Left renal pelvis (tissue), 4 donors: ENCODE measurements around the gene KCNB1. TPM values are rescaled to one million over a fixed set of nuclear protein-coding genes. Genes with fewer than 3 reads are reported as not detected.

Experiments used
- DNase-seq, 4 donors: peaks; one replicate each; pipeline ENCODE4 v3.0.0-alpha.2; 2013; ENCODE audit warnings: low read depth in 4 of 4, low spot score in 3 of 4
- polyA plus RNA-seq, 4 donors: library from polyadenylated mRNA; unstranded; fragments of 120-200 nt; gene quantifications; one replicate each; pipeline ENCODE4 v1.2.1, GENCODE V29; 2013; ENCODE audit not compliant: insufficient read length in 4 of 4

The KCNB1 gene
- polyA plus RNA-seq, 4 donors = 0.63 to 1.9 (median 0.74) TPM

DNA sequence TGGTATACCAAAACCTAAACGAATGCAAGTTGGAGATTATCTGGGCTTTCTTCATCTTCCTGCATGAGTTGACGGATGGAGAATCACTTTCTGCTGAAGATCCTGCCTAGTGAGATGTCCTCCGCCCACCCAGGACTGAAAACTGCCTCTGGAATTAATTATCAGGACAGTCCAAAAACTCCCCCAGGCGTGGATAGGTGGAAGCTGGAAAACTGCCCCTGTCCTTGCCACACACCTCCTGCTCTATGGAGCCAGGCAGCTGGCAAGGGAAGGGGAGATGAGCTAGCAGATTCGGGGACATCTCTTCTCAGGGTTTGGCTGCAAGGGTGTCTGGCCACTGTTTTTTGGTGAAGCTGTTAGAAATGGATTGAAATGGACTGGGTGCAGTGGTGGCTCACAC, 115.4 kb downstream of the KCNB1 start:
- DNase-seq = no peak

GRCh38 chr20:49366687-49367086, 115.8 kb downstream of the KCNB1 start:
- no peak for DNase-seq

DNA sequence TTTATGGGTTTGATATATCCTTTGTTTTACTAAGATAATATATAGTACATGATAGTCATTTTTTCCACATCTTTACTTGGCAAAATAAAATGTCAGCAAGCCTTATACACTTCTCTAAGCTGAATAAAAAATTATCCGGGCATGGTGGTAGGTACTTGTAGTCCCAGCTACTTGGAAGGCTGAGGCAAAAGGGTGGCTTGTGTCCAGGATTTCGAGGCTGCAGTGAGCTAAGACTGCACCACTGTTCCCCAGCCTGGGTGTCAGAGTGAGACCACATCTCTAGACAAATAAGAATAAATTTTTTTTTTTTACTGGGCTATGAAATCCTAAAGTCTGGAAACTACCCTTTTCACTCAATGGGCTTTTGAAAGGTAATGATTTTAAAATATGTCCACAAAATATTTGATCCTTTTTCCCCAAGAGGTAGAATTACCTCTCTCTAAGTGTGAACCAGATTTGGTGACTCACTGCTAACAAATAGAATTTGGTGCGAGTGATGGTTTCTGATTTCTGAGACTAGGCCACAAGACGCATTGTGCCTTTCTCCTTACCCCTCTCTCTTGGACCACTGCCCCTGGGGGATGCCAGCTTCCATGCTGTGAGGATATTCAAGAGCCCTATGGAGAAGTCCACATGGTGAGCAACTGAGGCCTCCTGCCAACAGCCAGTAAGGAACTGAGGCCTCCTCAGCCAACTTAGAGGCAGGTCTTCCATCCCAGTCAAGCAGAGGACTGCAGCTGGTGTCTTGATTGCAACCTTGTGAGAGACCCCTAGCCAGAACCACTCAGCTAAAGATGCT, 120.4 kb downstream of the KCNB1 start:
- no peak for DNase-seq

GRCh38 chr20:49360242-49360968, 122.1 kb downstream of the KCNB1 start:
- no peak for DNase-seq

DNA sequence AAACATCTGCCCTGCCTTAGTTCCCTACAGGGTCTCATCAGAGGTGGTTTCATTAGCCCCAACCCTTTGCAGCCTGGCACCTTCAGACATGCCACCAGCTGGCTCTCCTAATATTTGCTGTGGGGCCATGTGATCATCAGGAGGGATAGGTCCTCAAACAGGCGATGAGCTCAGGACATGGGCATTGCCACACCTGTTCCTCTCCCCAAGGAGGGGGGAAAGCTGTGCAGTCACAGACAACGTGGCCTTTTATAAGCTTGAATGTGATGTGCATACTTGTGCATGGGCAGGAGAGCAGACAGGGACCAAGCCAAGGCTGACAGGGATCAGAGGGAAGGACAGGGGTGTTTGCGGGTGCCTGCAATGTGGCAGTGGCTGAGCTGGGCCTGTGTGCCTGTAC, 125.8 kb downstream of the KCNB1 start:
- no peak for DNase-seq

- DNase-seq = no peak
Observed at GRCh38 chr20:49354673-49355072, 127.8 kb downstream of the KCNB1 start.

- no peak for DNase-seq
Observed at GRCh38 chr20:49353348-49353747, 129.1 kb downstream of the KCNB1 start.

GRCh38 chr20:49352751-49353150, 129.7 kb downstream of the KCNB1 start:
- no peak for DNase-seq

DNA sequence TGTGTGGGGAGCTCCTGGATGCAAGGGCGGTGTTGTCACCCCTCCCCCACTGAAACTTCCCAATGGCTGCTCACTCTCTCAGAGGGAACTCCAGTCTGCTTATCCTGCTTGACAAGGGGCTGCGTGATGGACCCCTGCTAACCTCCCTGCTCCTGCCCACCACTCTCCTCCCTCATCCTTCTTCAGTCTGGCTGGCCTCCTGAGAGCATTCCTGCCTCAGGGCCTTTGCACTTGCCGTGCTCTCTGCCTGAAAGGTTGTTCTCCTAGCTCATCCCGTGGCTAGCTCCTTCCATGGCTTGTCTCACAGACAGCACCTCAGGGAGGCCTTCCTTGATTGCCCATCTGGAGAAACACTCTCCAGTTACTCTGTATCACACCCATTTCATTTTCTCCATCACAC, 130.7 kb downstream of the KCNB1 start:
- no peak for DNase-seq

DNA sequence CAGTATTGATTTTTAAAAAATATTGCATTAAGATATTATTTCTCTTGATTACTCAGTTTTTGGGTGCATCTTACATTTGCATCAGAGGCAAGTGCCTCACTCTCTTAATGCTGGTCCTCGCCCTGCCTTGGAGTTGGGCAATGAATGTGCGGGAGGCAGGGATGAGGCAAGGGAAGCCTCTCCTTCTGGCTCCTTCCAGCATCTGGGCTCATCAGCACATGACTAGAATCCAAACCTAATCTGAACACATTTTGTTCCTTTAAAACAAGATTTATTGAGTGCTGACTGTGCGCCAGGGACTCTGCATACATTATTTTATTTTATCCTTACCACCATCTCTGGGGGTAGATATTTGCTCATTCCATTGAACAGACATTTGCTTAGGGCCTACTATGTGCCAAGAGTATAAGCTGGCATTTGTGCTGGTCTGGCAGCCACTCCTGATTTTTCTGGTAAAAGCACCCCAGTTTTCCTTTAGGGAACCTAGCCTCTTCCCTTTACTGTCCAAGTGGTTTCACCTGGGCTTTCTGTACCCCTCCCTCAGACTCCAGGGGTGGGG, 132.7 kb downstream of the KCNB1 start:
- no peak for DNase-seq

GRCh38 chr20:49349078-49349477, 133.4 kb downstream of the KCNB1 start:
- DNase-seq = no peak

DNA sequence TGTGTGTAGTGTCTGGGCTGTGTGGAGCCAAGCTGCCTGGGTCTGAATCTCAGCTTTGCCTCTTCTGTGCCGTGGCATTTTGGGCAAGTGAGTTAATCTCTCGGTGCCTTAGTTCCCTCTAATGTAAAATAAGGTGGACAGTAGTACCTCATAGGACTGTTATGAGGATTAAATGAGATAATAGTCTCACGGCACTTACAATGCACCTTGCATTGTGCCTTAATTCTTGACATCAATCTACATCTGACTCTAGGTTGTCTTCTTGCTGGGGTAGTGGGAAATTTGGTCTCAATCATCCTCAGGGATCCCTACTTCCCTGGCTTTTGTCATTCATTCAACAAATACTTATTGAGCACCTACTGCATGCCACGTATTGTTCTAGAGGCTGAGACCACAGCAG, 133.9 kb downstream of the KCNB1 start:
- DNase-seq = no peak

- DNase-seq = no peak
Observed at GRCh38 chr20:49347156-49347555, 135.3 kb downstream of the KCNB1 start.

DNA sequence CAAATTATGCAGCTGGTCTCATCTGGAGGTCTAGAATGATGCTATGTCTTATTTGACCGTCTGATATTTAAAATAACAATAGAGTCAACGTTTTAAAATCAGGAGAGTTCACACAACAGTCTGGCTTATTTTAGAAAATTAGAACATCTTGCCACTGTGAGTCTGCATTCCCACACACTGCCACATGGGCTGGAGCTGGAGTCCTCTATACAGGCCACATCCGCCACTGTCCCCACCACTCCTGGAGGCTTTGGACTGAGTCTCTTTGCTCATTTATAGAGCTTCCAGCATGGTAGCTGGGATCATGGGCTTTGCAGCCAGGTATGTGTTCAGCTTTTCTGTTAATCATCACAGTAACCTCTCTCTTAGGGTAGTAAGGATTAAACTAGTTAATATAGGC, 135.8 kb downstream of the KCNB1 start:
- DNase-seq = no peak

- DNase-seq = no peak
Observed at GRCh38 chr20:49345524-49345923, 136.9 kb downstream of the KCNB1 start.

GRCh38 chr20:49344975-49345374, 137.5 kb downstream of the KCNB1 start:
- DNase-seq = no peak

GRCh38 chr20:49344140-49344539, 138.3 kb downstream of the KCNB1 start:
- DNase-seq = no peak

DNA sequence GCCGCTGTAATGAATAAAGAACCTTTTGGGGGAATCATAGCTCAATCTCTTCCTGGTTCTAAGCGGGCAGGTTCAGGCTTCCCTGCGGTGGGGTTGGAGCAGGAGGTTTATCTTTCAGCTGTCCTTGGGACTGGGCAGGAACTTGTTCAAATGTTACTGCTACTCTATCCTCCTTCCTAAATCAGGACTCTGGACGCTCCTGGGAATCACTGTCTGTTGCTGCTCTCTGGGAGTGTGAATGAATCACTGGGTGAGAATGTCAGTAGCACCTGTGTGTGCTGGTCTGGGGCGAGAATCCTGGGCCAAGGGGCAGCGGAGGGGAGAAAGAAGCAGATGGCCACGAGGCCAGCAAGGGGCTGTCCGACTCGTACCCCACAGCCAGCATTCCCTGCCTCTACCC, 139.2 kb downstream of the KCNB1 start:
- DNase-seq = no peak

- no peak for DNase-seq
Observed at GRCh38 chr20:49340161-49340966, 142.1 kb downstream of the KCNB1 start.

DNA sequence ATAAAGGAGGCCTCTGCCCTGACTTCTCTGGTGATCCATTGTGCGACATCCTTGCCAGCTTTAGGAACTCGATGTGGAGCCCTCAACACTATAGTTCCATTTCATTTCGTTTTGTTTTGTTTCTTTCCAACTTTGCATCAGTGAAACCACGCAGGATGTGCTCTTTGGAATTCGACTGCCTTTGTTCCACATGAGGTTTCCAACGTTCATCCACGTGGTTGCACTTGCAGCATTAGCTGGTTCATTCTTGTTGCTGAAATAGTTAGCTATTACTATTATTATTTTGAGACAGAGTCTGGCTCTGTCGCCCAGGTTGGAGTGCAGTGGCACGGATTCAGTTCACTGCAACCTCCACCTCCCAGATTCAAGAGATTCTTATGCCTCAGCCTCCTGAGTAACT, 143.3 kb downstream of the KCNB1 start:
- no peak for DNase-seq

- no peak for DNase-seq
Observed at GRCh38 chr20:49338061-49338460, 144.4 kb downstream of the KCNB1 start.
